Osteoblast (primary cell): ENCODE measurements around the gene GPR65. TPM values are rescaled to one million over a fixed set of nuclear protein-coding genes. Genes with fewer than 3 reads are reported as not detected.

Experiments
- DNase-seq: peaks from one replicate; pipeline ENCODE4 v3.0.0; 2011; ENCODE audit warnings: low spot score, mixed read lengths; ENCODE audit not compliant: insufficient read length; ENCODE audit errors: missing footprints
- H2AFZ ChIP-seq: 2 replicates; pipeline ENCODE4 v1.6.0; 2011; ENCODE audit warnings: mild to moderate bottlenecking, low read length
- H3K27ac ChIP-seq: 2 replicates; pipeline ENCODE4 v1.5.1; 2011; ENCODE audit warnings: mild to moderate bottlenecking, low read depth, low read length, moderate library complexity
- H3K27me3 ChIP-seq: 2 replicates; pipeline ENCODE4 v1.6.0; 2012; ENCODE audit warnings: mild to moderate bottlenecking, control low read depth, inconsistent platforms, low read length, moderate library complexity; ENCODE audit not compliant: insufficient read depth
- H3K36me3 ChIP-seq: 2 replicates; pipeline ENCODE4 v1.5.1; 2011; ENCODE audit warnings: mild to moderate bottlenecking, low read length, control low read depth, moderate library complexity; ENCODE audit not compliant: insufficient read depth
- H3K4me1 ChIP-seq: 2 replicates; pipeline ENCODE4 v1.5.1; 2011; ENCODE audit warnings: mild to moderate bottlenecking, low read length, control low read depth, moderate library complexity; ENCODE audit not compliant: insufficient read depth
- H3K4me2 ChIP-seq: 2 replicates; pipeline ENCODE4 v1.6.0; 2011; ENCODE audit warnings: mild to moderate bottlenecking, low read length; ENCODE audit not compliant: insufficient read depth
- H3K4me3 ChIP-seq: fragments of 200-600 bp; sonication (generic); 3 replicates; pipeline ENCODE4 v1.5.1; 2012; ENCODE audit warnings: mild to moderate bottlenecking, low read length, inconsistent platforms; ENCODE audit not compliant: insufficient read depth
- H3K79me2 ChIP-seq: 2 replicates; pipeline ENCODE4 v1.6.0; 2012; ENCODE audit warnings: mild to moderate bottlenecking, low read length, control low read depth, inconsistent platforms; ENCODE audit not compliant: insufficient read depth
- H3K9me3 ChIP-seq: 2 replicates; pipeline ENCODE4 v1.5.1; 2011; ENCODE audit warnings: low read depth, low read length, control low read depth
- H4K20me1 ChIP-seq: 2 replicates; pipeline ENCODE4 v1.6.0; 2012; ENCODE audit warnings: mild to moderate bottlenecking, low read length, control low read depth; ENCODE audit not compliant: insufficient read depth
- CTCF ChIP-seq: IDR thresholded peaks from 2 replicates; pipeline ENCODE4 v1.5.1; 2011; ENCODE audit warnings: mild to moderate bottlenecking, low read depth, low read length, moderate library complexity; ENCODE audit errors: extremely low read depth
- total RNA-seq: library from RNA; depleted of rRNA; stranded (reverse); fragments of >200 nt; gene quantifications from 2 replicates; pipeline ENCODE4 v1.2.3, GENCODE V29; 2012

Gene GPR65
- total RNA-seq, 1 donor = under 0.01 TPM

- no peak for TF ChIP-seq CTCF
- Histone ChIP-seq H2AFZ (no peak overlapping the region), H3K9me3 (no peaks in the 10 kb centered on the region), H3K4me2 (no peak overlapping the region), H3K36me3 (no peaks in the 10 kb centered on the region), H3K4me3 (no peak overlapping the region), H3K79me2 (no peaks in the 10 kb centered on the region), H3K27ac (no peak overlapping the region), H4K20me1 (no peaks in the 10 kb centered on the region), H3K27me3 (no peaks in the 10 kb centered on the region), H3K4me1 (no peaks in the 10 kb centered on the region)
- DNase-seq = no peak
Measured at GRCh38 chr14:88029500-88029899, 24.6 kb downstream of the GPR65 start.

DNA sequence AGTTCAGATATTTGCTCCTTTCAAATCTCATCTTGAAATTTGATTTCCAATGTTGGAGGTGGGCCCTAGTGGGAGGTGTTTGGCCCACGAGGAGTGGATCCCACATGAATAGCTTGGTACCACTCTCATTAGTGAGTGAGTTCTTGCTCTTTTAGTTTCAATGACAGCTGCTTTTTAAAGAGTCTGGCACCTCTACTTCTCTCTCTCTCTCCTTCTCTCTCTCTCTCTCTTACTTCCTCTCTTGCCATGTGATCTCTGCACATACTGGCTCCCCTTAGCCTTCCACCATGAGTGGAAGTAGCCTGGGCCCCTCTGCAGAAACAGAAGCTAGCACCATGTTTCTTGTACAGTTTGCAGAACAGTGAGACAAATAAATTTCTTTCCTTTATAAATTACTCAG is 25.1 kb downstream of the GPR65 start:
- no peak overlapping the region for H2AFZ ChIP-seq
- H3K36me3 ChIP-seq = no peaks in the 10 kb centered on the region
- no peak for DNase-seq
- H4K20me1 ChIP-seq = no peaks in the 10 kb centered on the region
- no peak overlapping the region for H3K27ac ChIP-seq
- no peak for TF ChIP-seq CTCF
- H3K4me1 ChIP-seq = no peaks in the 10 kb centered on the region
- no peaks in the 10 kb centered on the region for H3K79me2 ChIP-seq
- H3K27me3 ChIP-seq = no peaks in the 10 kb centered on the region
- H3K4me2 ChIP-seq = no peak overlapping the region
- H3K9me3 ChIP-seq = no peaks in the 10 kb centered on the region
- no peak overlapping the region for H3K4me3 ChIP-seq

DNA sequence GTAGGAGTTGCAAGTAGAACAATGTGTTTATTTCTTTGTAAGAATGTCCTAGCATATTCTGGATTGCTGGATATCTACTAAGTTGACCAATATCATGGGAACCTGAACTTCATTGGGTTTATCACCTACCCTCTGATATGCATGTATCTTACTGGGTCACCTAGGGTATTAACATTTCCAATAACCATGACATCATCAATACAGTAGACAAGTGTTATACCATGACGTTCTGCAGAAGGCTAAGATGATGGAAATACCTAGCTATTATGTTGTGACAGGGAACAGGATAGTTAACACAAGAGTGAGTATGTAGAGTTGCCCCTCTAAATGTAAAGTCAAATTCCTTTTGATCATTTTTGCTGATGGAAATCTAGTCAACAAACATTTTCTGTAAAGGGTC is 26.0 kb downstream of the GPR65 start:
- no peaks in the 10 kb centered on the region for H3K27me3 ChIP-seq
- H3K79me2 ChIP-seq = no peaks in the 10 kb centered on the region
- H3K4me1 ChIP-seq = no peaks in the 10 kb centered on the region
- H3K9me3 ChIP-seq = no peaks in the 10 kb centered on the region
- no peak overlapping the region for H3K4me2 ChIP-seq
- no peak overlapping the region for H2AFZ ChIP-seq
- no peak overlapping the region for H3K27ac ChIP-seq
- no peaks in the 10 kb centered on the region for H3K36me3 ChIP-seq
- no peak for TF ChIP-seq CTCF
- no peak for DNase-seq
- no peaks in the 10 kb centered on the region for H4K20me1 ChIP-seq
- no peak overlapping the region for H3K4me3 ChIP-seq

DNA sequence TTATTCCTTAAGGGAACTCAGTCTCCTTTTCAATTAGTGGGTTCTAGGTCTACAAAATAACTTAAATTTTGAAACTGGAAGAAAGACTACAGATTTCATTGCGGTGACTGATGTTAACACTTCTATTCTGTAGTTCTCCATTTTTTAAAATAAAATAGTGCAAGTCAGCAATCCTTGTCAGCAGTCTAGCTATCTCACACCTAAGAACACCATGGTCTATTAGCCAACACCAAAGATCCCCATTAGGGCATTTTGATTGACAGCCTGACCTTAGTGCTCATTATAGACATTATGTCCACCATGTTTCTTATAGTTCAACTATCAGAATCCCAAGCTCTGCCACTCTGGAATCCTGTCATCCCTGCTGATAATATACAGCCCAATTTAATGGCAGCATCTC is 27.4 kb downstream of the GPR65 start:
- H3K27me3 ChIP-seq = no peaks in the 10 kb centered on the region
- H4K20me1 ChIP-seq = no peaks in the 10 kb centered on the region
- H3K4me1 ChIP-seq = no peaks in the 10 kb centered on the region
- H3K9me3 ChIP-seq = no peaks in the 10 kb centered on the region
- no peak for TF ChIP-seq CTCF
- H3K4me2 ChIP-seq = no peak overlapping the region
- no peaks in the 10 kb centered on the region for H3K36me3 ChIP-seq
- H3K79me2 ChIP-seq = no peaks in the 10 kb centered on the region
- DNase-seq = no peak
- H3K27ac ChIP-seq = no peak overlapping the region
- no peak overlapping the region for H3K4me3 ChIP-seq
- no peak overlapping the region for H2AFZ ChIP-seq
